Measurements from ENCODE around the gene AAMP.
"Not testable (repeated sequence)": the region's sequence is repeated elsewhere in the genome, so short reads cannot be mapped to it uniquely, and the experiment has no call there.

AAMP gene

GRCh38 chr2:218269900-218270720, at the start of gene AAMP, which contains the start of gene PNKD:
Gene AAMP (minus strand): TSS chr2:218270137. CDS start chr2:218270086, 51 bp downstream.
Gene PNKD (plus strand): TSS chr2:218270519. CDS start chr2:218270536, 17 bp downstream.
- peak; percentile 100 for DNase-seq (ENCODE audit: low read depth in 2 of 2)

GRCh38 chr2:218318241-218318640, 48.3 kb upstream of the AAMP start:
- no peak for DNase-seq (ENCODE audit: low read depth in 2 of 2)

GRCh38 chr2:218317835-218318234, 47.9 kb upstream of the AAMP start:
- DNase-seq (ENCODE audit: low read depth in 2 of 2), result no peak

- DNase-seq (ENCODE audit: low read depth in 2 of 2), result no peak
Observed at GRCh38 chr2:218317303-218317630, 47.3 kb upstream of the AAMP start.

GRCh38 chr2:218315397-218315796, 45.5 kb upstream of the AAMP start:
- DNase-seq (ENCODE audit: low read depth in 2 of 2), result no peak

GRCh38 chr2:218314764-218315163, 44.8 kb upstream of the AAMP start:
- DNase-seq (ENCODE audit: low read depth in 2 of 2), result not testable (repeated sequence)

GRCh38 chr2:218313356-218313755, 43.4 kb upstream of the AAMP start:
- DNase-seq (ENCODE audit: low read depth in 2 of 2), result no peak

- DNase-seq (ENCODE audit: low read depth in 2 of 2), result no peak
Observed at GRCh38 chr2:218312267-218312756, 42.4 kb upstream of the AAMP start.

GRCh38 chr2:218311541-218312266, 41.8 kb upstream of the AAMP start:
- not testable (repeated sequence) for DNase-seq (ENCODE audit: low read depth in 2 of 2)

- no peak for DNase-seq (ENCODE audit: low read depth in 2 of 2)
Observed at GRCh38 chr2:218310853-218311540, 41.1 kb upstream of the AAMP start.

- no peak for DNase-seq (ENCODE audit: low read depth in 2 of 2)
Observed at GRCh38 chr2:218307415-218308090, 37.6 kb upstream of the AAMP start.

- DNase-seq (ENCODE audit: low read depth in 2 of 2), result no peak
Observed at GRCh38 chr2:218306184-218306920, 36.4 kb upstream of the AAMP start.

GRCh38 chr2:218305383-218305782, 35.4 kb upstream of the AAMP start:
- DNase-seq (ENCODE audit: low read depth in 2 of 2), result no peak

GRCh38 chr2:218301176-218301819, 31.4 kb upstream of the AAMP start:
- DNase-seq (ENCODE audit: low read depth in 2 of 2), result peak; percentile 78 to 83

GRCh38 chr2:218300141-218300540, 30.2 kb upstream of the AAMP start:
- DNase-seq (ENCODE audit: low read depth in 2 of 2), result no peak

- DNase-seq (ENCODE audit: low read depth in 2 of 2), result no peak
Observed at GRCh38 chr2:218298314-218298875, 28.5 kb upstream of the AAMP start.

- no peak for DNase-seq (ENCODE audit: low read depth in 2 of 2)
Observed at GRCh38 chr2:218296847-218297246, 26.9 kb upstream of the AAMP start.

GRCh38 chr2:218296200-218296599, 26.3 kb upstream of the AAMP start:
- no peak for DNase-seq (ENCODE audit: low read depth in 2 of 2)

- no peak for DNase-seq (ENCODE audit: low read depth in 2 of 2)
Observed at GRCh38 chr2:218295029-218295428, 25.1 kb upstream of the AAMP start.

- no peak for DNase-seq (ENCODE audit: low read depth in 2 of 2)
Observed at GRCh38 chr2:218294430-218295022, 24.6 kb upstream of the AAMP start.
